ENCODE results near the gene PROC. TPM values are rescaled to one million over a fixed set of nuclear protein-coding genes. Genes with fewer than 3 reads are reported as not detected.

Gene PROC
- total and polyA plus RNA-seq, 2 of the 8 experiments (the other 6 are each of a cell fraction or from before 2014, with no cell fraction given): 1.5 to 1.6 TPM

DNA sequence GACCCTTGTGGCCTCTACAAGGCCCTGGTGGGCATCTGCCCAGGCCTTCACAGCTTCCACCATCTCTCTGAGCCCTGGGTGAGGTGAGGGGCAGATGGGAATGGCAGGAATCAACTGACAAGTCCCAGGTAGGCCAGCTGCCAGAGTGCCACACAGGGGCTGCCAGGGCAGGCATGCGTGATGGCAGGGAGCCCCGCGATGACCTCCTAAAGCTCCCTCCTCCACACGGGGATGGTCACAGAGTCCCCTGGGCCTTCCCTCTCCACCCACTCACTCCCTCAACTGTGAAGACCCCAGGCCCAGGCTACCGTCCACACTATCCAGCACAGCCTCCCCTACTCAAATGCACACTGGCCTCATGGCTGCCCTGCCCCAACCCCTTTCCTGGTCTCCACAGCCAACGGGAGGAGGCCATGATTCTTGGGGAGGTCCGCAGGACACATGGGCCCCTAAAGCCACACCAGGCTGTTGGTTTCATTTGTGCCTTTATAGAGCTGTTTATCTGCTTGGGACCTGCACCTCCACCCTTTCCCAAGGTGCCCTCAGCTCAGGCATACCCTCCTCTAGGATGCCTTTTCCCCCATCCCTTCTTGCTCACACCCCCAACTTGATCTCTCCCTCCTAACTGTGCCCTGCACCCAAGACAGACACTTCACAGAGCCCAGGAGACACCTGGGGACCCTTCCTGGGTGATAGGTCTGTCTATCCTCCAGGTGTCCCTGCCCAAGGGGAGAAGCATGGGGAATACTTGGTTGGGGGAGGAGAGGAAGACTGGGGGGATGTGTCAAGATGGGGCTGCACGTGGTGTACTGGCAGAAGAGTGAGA, 2.0 kb downstream of the PROC start:
- POLR2A ChIA-PET (ENCODE audit: partially characterized antibody): interaction anchor here (1.3 to 1.4 kb wide), 2 partner anchors 35 to 106 kb away, joined by 3 read pairs; partner anchors contain the start of gene IWS1
- Histone ChIP-seq H3K23ac (ENCODE audit: insufficient read length) (no peak overlapping the region), H2BK5ac (ENCODE audit: low read depth, low read length) (no peak overlapping the region), H3K27ac (ENCODE audit: low read depth, low read length) (no peak overlapping the region), H4K91ac (replicated peaks; ENCODE audit: insufficient read length, low read length) (no peak overlapping the region), H2BK20ac (ENCODE audit: low read length) (no peak overlapping the region), H3K4me2 (ENCODE audit: insufficient read depth in 1 of 2, low read depth in 2 of 2, low read length in 2 of 2) (no peak overlapping the region), H4K5ac (ENCODE audit: insufficient read length, low read depth, low read length) (no peak overlapping the region), H3K4me1 (replicated peaks in 1 of 4; ENCODE audit: control insufficient read depth in 3 of 4, insufficient read depth in 4 of 4, low read length in 3 of 4) (peaks cover 0 to 14% (median 5%) of the 10 kb centered on the region in 4 experiments; a peak in 5 of 7 replicates), H2AFZ (ENCODE audit: low read length) (no peak overlapping the region), H2BK12ac (ENCODE audit: low read depth, low read length) (no peak overlapping the region), H3K14ac (ENCODE audit: insufficient read length) (no peak overlapping the region), H4K8ac (ENCODE audit: extremely low read depth, insufficient read depth, low read length) (no peak overlapping the region), H2BK120ac (replicated peaks; ENCODE audit: low read depth, low read length) (no peak overlapping the region), H3K9ac (replicated peaks in 1 of 4; ENCODE audit: extremely low read depth in 1 of 4, low read depth in 3 of 4, low read length in 3 of 4) (no peak overlapping the region), H3K4ac (replicated peaks; ENCODE audit: insufficient read length, low read depth, low read length) (no peak overlapping the region), H3K18ac (ENCODE audit: extremely low read depth, low read length) (no peak overlapping the region), H2AK5ac (ENCODE audit: low read depth, low read length) (no peak overlapping the region), H3K27me3 (replicated peaks in 1 of 4; ENCODE audit: control insufficient read depth in 3 of 4, extremely low read depth in 1 of 4, insufficient read depth in 3 of 4, low read length in 3 of 4) (peaks cover 1 to 54% (median 45%) of the 10 kb centered on the region in 4 experiments), H3K36me3 (ENCODE audit: control insufficient read depth in 2 of 4, insufficient read depth in 4 of 4, low read length in 3 of 4) (no peaks in the 10 kb centered on the region), H4K20me1 (replicated peaks in 1 of 2; ENCODE audit: control insufficient read depth in 1 of 2, insufficient read depth in 2 of 2, low read length in 2 of 2) (peaks cover 0 to 2% of the 10 kb centered on the region in 2 experiments), H2BK15ac (ENCODE audit: low read length) (no peak overlapping the region), H3K9me3 (ENCODE audit: insufficient read depth in 2 of 2, low read depth in 1 of 2, low read length in 1 of 2) (no peaks in the 10 kb centered on the region), H3K23me2 (ENCODE audit: low read depth, low read length) (peaks cover 16% of the 10 kb centered on the region), H3K79me2 (ENCODE audit: control insufficient read depth in 1 of 2, insufficient read depth in 2 of 2, low read length in 2 of 2) (no peaks in the 10 kb centered on the region), H3K4me3 (ENCODE audit: extremely low read depth in 1 of 4, insufficient read depth in 2 of 4, low read depth in 3 of 4, low read length in 4 of 4) (no peak overlapping the region), H3K56ac (replicated peaks; ENCODE audit: insufficient read length, low read depth, low read length) (no peak overlapping the region), H3K79me1 (ENCODE audit: low read depth, low read length) (no peaks in the 10 kb centered on the region)
- whole genome bisulfite sequencing, 2 experiments (ENCODE audit: extremely low coverage in 1 of 2, insufficient coverage in 1 of 2, insufficient read length in 1 of 2, insufficient replicate concordance in 2 of 2, low coverage in 1 of 2, low lambda C conversion rate in 2 of 2, missing lambda C conversion rate in 1 of 2): 82% methylated on average over 8 of the region's 8 CpGs; no CpG with 5 or more reads in 1 of the 2 experiments
- CTCF ChIA-PET (ENCODE audit: partially characterized antibody): interaction anchor here (0.8 to 7.4 kb wide), 13 partner anchors 7 to 223 kb away, joined by 3 to 74 read pairs (median 4); no protein-coding TSS in a partner anchor
- no peak for TF ChIP-seq ZNF274 (IDR thresholded peaks at IDR 0.05; ENCODE audit: borderline replicate concordance, extremely low read depth, low read length)
- no peak for TF ChIP-seq RNF2 (IDR thresholded peaks at IDR 0.05; ENCODE audit: borderline replicate concordance, low read depth, low read length, missing control alignments, poor library complexity, severe bottlenecking)
- TF ChIP-seq BACH1 (IDR thresholded peaks at IDR 0.05; ENCODE audit: low read length): no peak
- no peak for FAIRE-seq
- no peak for DNase-seq (ENCODE audit: low read depth in 1 of 2, low spot score in 2 of 2)
